COLO829 (cell line): ENCODE results near the gene APLNR.
A peak's percentile ranks its signal among the peaks of the same experiment; 100 is the strongest.

Experiments used
- DNase-seq: peaks from one replicate; pipeline ENCODE4 v3.0.0; 2012; ENCODE audit warnings: low spot score

APLNR gene

GRCh38 chr11:57216463-57216862, 20.6 kb downstream of the APLNR start:
- DNase-seq, result no peak

- peak; percentile 69 for DNase-seq
These were observed 22.6 kb downstream of the APLNR start for GRCh38 chr11:57214494-57214893.

GRCh38 chr11:57214098-57214417, 23.0 kb downstream of the APLNR start:
- DNase-seq, result no peak

- peak; percentile 34 for DNase-seq
These were observed 23.5 kb downstream of the APLNR start for GRCh38 chr11:57213342-57214097.

- no peak for DNase-seq
These were observed 26.3 kb downstream of the APLNR start for GRCh38 chr11:57210781-57211180.

- DNase-seq, result no peak
These were observed 29.9 kb downstream of the APLNR start for GRCh38 chr11:57207168-57207567.

- peak; percentile 36 for DNase-seq
These were observed 31.9 kb downstream of the APLNR start for GRCh38 chr11:57205041-57205641.

- DNase-seq, result no peak
These were observed 33.1 kb downstream of the APLNR start for GRCh38 chr11:57203882-57204480.

- DNase-seq, result no peak
These were observed 33.7 kb downstream of the APLNR start for GRCh38 chr11:57203359-57203758.

- DNase-seq, result no peak
These were observed 34.8 kb downstream of the APLNR start for GRCh38 chr11:57202281-57202680.

GRCh38 chr11:57200917-57201316, 36.1 kb downstream of the APLNR start:
- no peak for DNase-seq

GRCh38 chr11:57199330-57199729, 37.7 kb downstream of the APLNR start:
- no peak for DNase-seq

GRCh38 chr11:57197762-57198161, 39.3 kb downstream of the APLNR start:
- no peak for DNase-seq

- DNase-seq, result no peak
These were observed 40.5 kb downstream of the APLNR start for GRCh38 chr11:57196596-57196995.

GRCh38 chr11:57192316-57192715, 44.7 kb downstream of the APLNR start:
- DNase-seq, result peak; percentile 48

- DNase-seq, result no peak
These were observed 45.5 kb downstream of the APLNR start for GRCh38 chr11:57191311-57192219.

- no peak for DNase-seq
These were observed 46.5 kb downstream of the APLNR start for GRCh38 chr11:57190548-57190947.
